GM12872 (cell line): ENCODE data around the gene LYRM4.

Source experiments
- CTCF ChIP-seq: IDR thresholded peaks from 3 replicates; pipeline ENCODE4 v1.5.1; 2011; ENCODE audit warnings: low read depth, mild to moderate bottlenecking, low read length, moderate library complexity; ENCODE audit not compliant: insufficient read depth

LYRM4 gene

DNA sequence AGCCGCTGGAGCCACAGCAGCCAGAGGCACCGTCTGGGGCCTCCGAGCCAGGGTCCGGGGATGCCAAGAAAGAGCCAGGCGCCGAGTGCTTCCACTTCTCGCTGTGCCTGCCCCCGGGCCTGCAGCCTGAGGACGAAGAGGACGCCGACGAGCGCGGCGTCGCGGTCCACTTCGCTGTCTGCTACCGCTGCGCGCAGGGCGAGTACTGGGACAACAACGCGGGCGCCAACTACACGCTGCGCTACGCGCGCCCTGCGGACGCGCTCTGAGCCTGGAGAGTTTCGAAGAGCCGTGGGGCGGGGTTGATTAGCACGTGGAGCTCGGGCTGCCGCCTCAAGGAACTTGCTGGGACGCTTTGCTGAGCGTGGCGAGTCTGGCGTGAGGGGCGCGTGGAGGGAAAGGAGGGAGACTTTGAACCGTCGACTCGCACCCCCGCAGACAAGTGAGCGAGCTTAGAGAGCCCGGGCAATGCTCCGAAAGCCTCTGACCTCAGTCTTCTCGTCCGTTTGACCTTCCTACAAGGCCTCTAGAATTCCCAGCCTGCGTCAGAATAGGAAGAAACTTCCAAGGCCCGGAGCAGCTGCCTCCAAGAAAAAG is 174.4 kb downstream of the LYRM4 start:
- TF ChIP-seq CTCF: no peak

DNA sequence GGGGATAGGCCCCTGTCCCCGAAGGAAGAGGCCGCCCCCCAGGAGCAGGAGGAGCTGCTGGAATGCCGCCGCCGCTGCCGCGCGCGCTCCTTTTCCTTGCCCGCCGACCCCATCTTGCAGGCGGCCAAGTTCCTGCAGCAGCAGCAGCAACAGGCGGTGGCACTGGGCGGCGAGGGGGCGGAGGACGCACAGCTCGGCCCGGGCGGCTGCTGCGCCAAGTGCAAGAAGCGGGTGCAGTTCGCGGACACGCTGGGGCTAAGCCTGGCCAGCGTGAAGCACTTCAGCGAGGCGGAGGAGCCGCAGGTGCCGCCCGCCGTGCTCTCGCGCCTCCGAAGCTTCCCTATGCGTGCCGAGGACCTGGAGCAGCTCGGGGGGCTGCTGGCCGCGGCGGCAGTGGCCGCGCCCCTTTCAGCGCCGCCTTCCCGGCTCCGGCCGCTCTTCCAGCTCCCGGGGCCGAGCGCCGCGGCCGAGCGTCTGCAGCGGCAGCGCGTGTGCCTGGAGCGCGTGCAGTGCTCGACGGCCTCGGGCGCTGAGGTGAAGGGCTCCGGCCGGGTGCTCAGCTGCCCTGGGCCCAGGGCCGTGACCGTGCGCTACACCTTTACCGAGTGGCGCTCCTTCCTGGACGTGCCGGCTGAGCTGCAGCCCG is 175.0 kb downstream of the LYRM4 start:
- TF ChIP-seq CTCF: no peak

- no peak for TF ChIP-seq CTCF
These were observed 175.7 kb downstream of the LYRM4 start, which contains the start of gene PPP1R3G for GRCh38 chr6:5084781-5085647. Gene PPP1R3G (plus strand): TSS chr6:5085341. CDS start chr6:5085486, 145 bp downstream.

DNA sequence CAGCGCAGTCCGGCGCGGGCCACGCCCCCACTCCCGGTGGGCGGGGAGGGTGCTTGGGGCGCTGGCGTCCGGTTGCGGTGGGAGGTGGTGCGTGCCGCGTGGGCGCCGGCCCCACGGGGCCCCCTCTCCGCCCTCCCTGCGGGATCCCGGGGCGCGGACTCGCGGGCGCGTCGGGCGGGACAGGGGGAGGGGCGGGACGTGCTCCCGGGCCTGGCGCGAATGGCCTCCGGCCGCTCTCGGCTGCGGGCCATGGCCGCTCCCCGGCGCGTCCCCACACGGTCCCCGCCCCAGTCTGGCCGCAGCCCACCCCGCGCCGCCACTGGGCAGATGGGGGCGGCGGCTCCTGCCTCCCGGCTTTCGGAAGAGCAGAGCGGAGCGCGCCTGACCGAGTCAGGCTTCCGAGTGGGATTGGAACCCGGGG is 176.4 kb downstream of the LYRM4 start:
- TF ChIP-seq CTCF: no peak

DNA sequence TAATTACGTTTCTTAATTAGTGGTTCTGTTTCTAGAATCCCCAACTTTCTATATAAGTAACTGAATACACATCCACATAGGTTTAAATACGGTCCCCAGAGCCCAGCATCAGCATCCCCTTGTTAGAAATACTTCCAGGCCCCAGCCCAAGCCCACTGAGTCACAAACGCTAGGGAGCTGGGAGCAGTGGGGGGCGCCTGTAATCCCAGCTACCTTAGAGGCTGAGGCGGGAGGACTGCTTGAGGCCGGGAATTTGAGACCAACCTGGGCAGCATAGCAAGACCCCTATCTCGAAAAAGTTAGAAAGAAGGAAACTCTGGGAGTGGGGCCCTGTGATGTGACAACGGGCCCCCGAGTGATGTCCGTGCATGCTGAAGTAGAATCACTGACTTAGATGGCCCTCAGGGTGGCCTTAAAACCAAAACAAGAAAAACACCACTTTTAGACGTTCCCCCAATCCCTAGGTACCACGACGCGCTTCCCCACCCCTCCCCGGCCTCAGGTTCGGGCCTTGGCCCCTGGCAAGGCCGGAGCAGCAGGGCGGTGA is 176.9 kb downstream of the LYRM4 start:
- no peak for TF ChIP-seq CTCF

DNA sequence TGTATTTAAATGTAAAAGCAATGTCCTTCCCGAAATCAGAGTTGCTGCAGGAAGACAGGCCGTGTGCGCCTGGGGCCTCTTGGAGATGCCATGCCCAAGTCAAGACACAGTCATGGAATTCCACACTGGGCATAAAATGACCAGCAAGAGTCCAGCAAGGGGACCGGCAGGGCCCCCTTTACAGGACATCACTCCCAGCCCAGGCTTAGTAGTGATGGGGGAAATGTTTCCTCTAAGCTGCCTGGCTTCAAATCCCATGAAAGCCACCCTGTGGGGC is 177.5 kb downstream of the LYRM4 start:
- TF ChIP-seq CTCF: no peak
